GM23338 (cell line): ENCODE results near the gene PLRG1.

ENCODE experiments used
- EZH2 ChIP-seq: fragments of 200-600 bp; sonication (generic); IDR thresholded peaks from one replicate; pipeline ENCODE4 v1.8.0; 2017; ENCODE audit warnings: antibody characterized with exemption, mild to moderate bottlenecking, low read depth; ENCODE audit not compliant: unreplicated experiment
- TF ChIP-seq, protein P1 (sequence below), 2 experiments: fragments of 200-600 bp in 1 of 2; sonication (generic) in 1 of 2; conservative IDR thresholded peaks; 2 replicates each; pipeline versions ENCODE4 v1.5.1 to v1.6.1; 2016 to 2017; ENCODE audit warnings: antibody characterized with exemption in 2 of 2, low read depth in 2 of 2, mild to moderate bottlenecking in 2 of 2, moderate library complexity in 1 of 2

DNA sequence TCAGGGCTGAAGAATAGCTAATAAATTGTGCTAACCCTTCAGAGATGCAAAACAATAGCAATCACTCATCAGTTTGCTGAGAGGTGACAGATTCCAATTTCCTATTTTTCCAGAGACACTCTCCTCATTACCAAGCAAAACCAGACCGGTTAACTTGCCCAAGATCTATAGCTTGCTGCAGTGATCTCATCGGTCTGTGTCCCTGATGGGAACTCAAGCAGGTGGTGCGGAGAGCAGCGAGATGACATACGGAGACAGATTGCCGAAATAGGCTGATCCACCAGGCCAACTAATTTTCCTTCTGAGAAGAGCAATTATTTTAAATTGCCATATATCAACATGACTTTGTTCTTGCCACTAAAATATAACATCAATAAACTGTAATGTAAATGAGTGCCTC is 48.1 kb downstream of the PLRG1 start:
- TF ChIP-seq, protein P1, sequence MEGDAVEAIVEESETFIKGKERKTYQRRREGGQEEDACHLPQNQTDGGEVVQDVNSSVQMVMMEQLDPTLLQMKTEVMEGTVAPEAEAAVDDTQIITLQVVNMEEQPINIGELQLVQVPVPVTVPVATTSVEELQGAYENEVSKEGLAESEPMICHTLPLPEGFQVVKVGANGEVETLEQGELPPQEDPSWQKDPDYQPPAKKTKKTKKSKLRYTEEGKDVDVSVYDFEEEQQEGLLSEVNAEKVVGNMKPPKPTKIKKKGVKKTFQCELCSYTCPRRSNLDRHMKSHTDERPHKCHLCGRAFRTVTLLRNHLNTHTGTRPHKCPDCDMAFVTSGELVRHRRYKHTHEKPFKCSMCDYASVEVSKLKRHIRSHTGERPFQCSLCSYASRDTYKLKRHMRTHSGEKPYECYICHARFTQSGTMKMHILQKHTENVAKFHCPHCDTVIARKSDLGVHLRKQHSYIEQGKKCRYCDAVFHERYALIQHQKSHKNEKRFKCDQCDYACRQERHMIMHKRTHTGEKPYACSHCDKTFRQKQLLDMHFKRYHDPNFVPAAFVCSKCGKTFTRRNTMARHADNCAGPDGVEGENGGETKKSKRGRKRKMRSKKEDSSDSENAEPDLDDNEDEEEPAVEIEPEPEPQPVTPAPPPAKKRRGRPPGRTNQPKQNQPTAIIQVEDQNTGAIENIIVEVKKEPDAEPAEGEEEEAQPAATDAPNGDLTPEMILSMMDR (conservative IDR thresholded peaks at IDR 0.05; ENCODE audit: low read depth in 2 of 2), result no peak
- TF ChIP-seq EZH2, result no peak
